ENCODE results near the gene RERE. TPM values are rescaled to one million over a fixed set of nuclear protein-coding genes. Genes with fewer than 3 reads are reported as not detected.

Gene RERE
- total and polyA plus RNA-seq, 2 donors (not counting 3 experiments of a cell fraction or from before 2014, with no cell fraction given) = 14.1 to 113 TPM

GRCh38 chr1:8714173-8714572, 103.3 kb downstream of the RERE start:
- CTCF ChIA-PET = interaction anchor here (0.6 to 3.1 kb wide), 3 partner anchors 10 to 13 kb away, joined by 3 to 12 read pairs (median 3); no protein-coding TSS in a partner anchor
- TF ChIP-seq EZH2 (IDR thresholded peaks at IDR 0.05; ENCODE audit: borderline replicate concordance, low read depth, low read length, severe bottlenecking) = no peak
- H3K36me3 ChIP-seq (ENCODE audit: control insufficient read depth in 2 of 2, extremely low read depth in 1 of 2, insufficient read depth in 2 of 2, low read length in 2 of 2) = no peaks in the 10 kb centered on the region
- peaks cover 33% of the 10 kb centered on the region for H3K4me1 ChIP-seq (ENCODE audit: control insufficient read depth, extremely low read depth, insufficient read depth, low read length)
- BruUV-seq (replicated peaks) = no TSS peak
- no peak overlapping the region for H3K4me2 ChIP-seq (ENCODE audit: insufficient read depth, low read length)
- H3K4me3 ChIP-seq (replicated peaks in 1 of 3; ENCODE audit: insufficient read depth in 1 of 3, low read depth in 1 of 3, low read length in 3 of 3) = no peak overlapping the region
- no peaks in the 10 kb centered on the region for H4K20me1 ChIP-seq (replicated peaks; ENCODE audit: control insufficient read depth, extremely low read depth, insufficient read depth, low read length)
- dilution Hi-C loops (cut with MboI; ENCODE audit: extremely low pct_ligation_motif_present, low sequenced_read_pairs) = no loop called here
- intact Hi-C loops (cut with micrococcal nuclease) = no loop called here
- no peak overlapping the region for H2AFZ ChIP-seq (ENCODE audit: low read depth, low read length)
- H3K9me3 ChIP-seq (replicated peaks; ENCODE audit: control insufficient read depth, insufficient read depth, low read length) = no peaks in the 10 kb centered on the region
- H3K9me1 ChIP-seq (replicated peaks; ENCODE audit: control insufficient read depth, extremely low read depth, insufficient read depth, low read length) = no peaks in the 10 kb centered on the region
- H3K9ac ChIP-seq (replicated peaks; ENCODE audit: extremely low read depth, insufficient read depth, low read length) = no peak overlapping the region
- POLR2A ChIA-PET = no interaction called here
- peaks cover 13% of the 10 kb centered on the region for H3K79me2 ChIP-seq (ENCODE audit: control insufficient read depth, insufficient read depth, low read length)
- FAIRE-seq (no peak), DNase-seq (ENCODE audit: low read depth, low spot score) (no peak)
- no peaks in the 10 kb centered on the region for H3K27me3 ChIP-seq (ENCODE audit: control insufficient read depth in 2 of 2, insufficient read depth in 2 of 2, low read length in 2 of 2)
- H3K27ac ChIP-seq (ENCODE audit: insufficient read depth, low read depth, low read length) = no peak overlapping the region

DNA sequence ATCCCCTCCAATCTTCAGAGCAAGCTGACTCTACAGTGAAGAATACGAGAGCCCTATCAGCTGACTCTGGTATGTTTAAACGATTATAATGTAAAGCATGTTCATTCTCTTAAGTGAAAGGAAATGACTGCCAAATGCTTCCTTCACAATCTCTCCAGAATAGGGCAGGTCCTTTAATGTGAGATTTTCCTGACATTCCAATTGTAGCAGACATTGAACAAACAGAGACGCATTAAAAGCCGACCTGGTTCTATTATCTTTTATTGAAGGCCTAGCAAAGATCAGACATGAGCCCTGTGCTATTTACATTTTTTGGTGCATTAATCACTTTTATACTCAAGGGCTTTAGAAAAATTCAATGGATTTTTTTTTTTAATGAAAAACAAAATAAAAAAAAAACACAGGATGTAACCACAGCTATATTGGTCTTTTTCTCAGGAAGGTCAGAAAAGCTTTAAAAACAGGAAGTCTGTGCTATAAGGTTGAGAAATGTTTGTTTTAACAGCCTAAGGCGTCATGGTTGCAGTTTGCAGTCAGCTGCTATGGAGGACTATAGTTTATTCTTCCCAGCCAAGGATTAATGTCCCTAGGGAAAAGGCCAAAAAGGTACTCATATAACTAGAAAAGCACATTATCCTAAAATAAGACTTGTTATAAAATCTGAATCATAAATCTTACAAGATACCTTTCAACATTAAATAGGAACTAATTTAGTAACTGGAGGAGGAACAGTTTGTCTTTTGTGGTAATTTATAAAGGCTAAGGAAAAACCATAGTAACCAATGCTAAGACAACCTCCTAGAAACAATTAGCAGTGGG, 104.8 kb downstream of the RERE start:
- intact Hi-C loops (cut with micrococcal nuclease) = loop anchor here (1.0 to 2.0 kb wide), 6 partner anchors 9 to 317 kb away; no protein-coding TSS in a partner anchor
- ChIA-PET CTCF (interaction anchor here (0.7 to 3.1 kb wide), 9 partner anchors 9 to 304 kb away, joined by 3 to 12 read pairs (median 5); no protein-coding TSS in a partner anchor), POLR2A (interaction anchor here (1.5 kb wide), 1 partner anchor 9 kb away, joined by 11 read pairs; no protein-coding TSS in a partner anchor)
- H2AFZ ChIP-seq (ENCODE audit: low read depth, low read length) = no peak overlapping the region
- FAIRE-seq (peak; percentile 94), DNase-seq (ENCODE audit: low read depth, low spot score) (peak; percentile 96)
- peak overlapping the region; percentile 94 for H3K27ac ChIP-seq (ENCODE audit: insufficient read depth, low read depth, low read length)
- peak overlapping the region; percentile 94 for H3K9ac ChIP-seq (replicated peaks; ENCODE audit: extremely low read depth, insufficient read depth, low read length)
- no peaks in the 10 kb centered on the region for H3K9me1 ChIP-seq (replicated peaks; ENCODE audit: control insufficient read depth, extremely low read depth, insufficient read depth, low read length)
- BruUV-seq (replicated peaks) = TSS peak; percentile 81
- H4K20me1 ChIP-seq (replicated peaks; ENCODE audit: control insufficient read depth, extremely low read depth, insufficient read depth, low read length) = no peaks in the 10 kb centered on the region
- peaks cover 11% of the 10 kb centered on the region for H3K79me2 ChIP-seq (ENCODE audit: control insufficient read depth, insufficient read depth, low read length)
- H3K4me1 ChIP-seq (ENCODE audit: control insufficient read depth, extremely low read depth, insufficient read depth, low read length) = peaks cover 33% of the 10 kb centered on the region
- H3K27me3 ChIP-seq (ENCODE audit: control insufficient read depth in 2 of 2, insufficient read depth in 2 of 2, low read length in 2 of 2) = no peaks in the 10 kb centered on the region
- no peaks in the 10 kb centered on the region for H3K9me3 ChIP-seq (replicated peaks; ENCODE audit: control insufficient read depth, insufficient read depth, low read length)
- TF ChIP-seq GATA2 (IDR thresholded peaks at IDR 0.05; ENCODE audit: insufficient read depth, insufficient read length, low read depth, low read length) (peak; percentile 29), MYC (IDR thresholded peaks at IDR 0.05; ENCODE audit: low read depth, low read length) (no peak), POLR2A (IDR thresholded peaks at IDR 0.05; ENCODE audit: low read depth, low read length) (no peak), FOS (IDR thresholded peaks at IDR 0.05; ENCODE audit: borderline replicate concordance, insufficient read depth, low read length) (peak; percentile 27), JUN (IDR thresholded peaks at IDR 0.05; ENCODE audit: borderline replicate concordance, insufficient read depth, insufficient read length, low read depth) (peak; percentile 32), POLR2AphosphoS5 (IDR thresholded peaks at IDR 0.05; ENCODE audit: insufficient read depth, low read depth, low read length) (peak; percentile 45), EZH2 (IDR thresholded peaks at IDR 0.05; ENCODE audit: borderline replicate concordance, low read depth, low read length, severe bottlenecking) (no peak)
- TF ChIP-seq, protein P1, sequence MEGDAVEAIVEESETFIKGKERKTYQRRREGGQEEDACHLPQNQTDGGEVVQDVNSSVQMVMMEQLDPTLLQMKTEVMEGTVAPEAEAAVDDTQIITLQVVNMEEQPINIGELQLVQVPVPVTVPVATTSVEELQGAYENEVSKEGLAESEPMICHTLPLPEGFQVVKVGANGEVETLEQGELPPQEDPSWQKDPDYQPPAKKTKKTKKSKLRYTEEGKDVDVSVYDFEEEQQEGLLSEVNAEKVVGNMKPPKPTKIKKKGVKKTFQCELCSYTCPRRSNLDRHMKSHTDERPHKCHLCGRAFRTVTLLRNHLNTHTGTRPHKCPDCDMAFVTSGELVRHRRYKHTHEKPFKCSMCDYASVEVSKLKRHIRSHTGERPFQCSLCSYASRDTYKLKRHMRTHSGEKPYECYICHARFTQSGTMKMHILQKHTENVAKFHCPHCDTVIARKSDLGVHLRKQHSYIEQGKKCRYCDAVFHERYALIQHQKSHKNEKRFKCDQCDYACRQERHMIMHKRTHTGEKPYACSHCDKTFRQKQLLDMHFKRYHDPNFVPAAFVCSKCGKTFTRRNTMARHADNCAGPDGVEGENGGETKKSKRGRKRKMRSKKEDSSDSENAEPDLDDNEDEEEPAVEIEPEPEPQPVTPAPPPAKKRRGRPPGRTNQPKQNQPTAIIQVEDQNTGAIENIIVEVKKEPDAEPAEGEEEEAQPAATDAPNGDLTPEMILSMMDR (IDR thresholded peaks at IDR 0.05; ENCODE audit: extremely low read depth in 1 of 2, insufficient read depth in 1 of 2, low read depth in 1 of 2, low read length in 2 of 2) = no peak
- TF ChIP-seq, protein P2, sequence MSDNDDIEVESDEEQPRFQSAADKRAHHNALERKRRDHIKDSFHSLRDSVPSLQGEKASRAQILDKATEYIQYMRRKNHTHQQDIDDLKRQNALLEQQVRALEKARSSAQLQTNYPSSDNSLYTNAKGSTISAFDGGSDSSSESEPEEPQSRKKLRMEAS (IDR thresholded peaks at IDR 0.05; ENCODE audit: insufficient read depth, insufficient read length) = no peak
- H3K36me3 ChIP-seq (ENCODE audit: control insufficient read depth in 2 of 2, extremely low read depth in 1 of 2, insufficient read depth in 2 of 2, low read length in 2 of 2) = no peaks in the 10 kb centered on the region
- H3K4me2 ChIP-seq (ENCODE audit: insufficient read depth, low read length) = peak overlapping the region; percentile 83
- peak overlapping the region in 1 of 3 experiments; percentile 30 for H3K4me3 ChIP-seq (replicated peaks in 1 of 3; ENCODE audit: insufficient read depth in 1 of 3, low read depth in 1 of 3, low read length in 3 of 3)
- dilution Hi-C loops (cut with MboI; ENCODE audit: extremely low pct_ligation_motif_present, low sequenced_read_pairs) = no loop called here
